GM18507 (cell line): ENCODE data around the gene PELI2.
A peak's percentile ranks its signal among the peaks of the same experiment; 100 is the strongest.

Experiments used
- DNase-seq: peaks from one replicate; pipeline ENCODE4 v3.0.0; 2011; ENCODE audit warnings: low read depth; ENCODE audit not compliant: insufficient read length; ENCODE audit errors: extremely low spot score
- FAIRE-seq: peaks from 2 replicates; lab custom pipeline; 2011; peaks lifted over from hg19 to GRCh38; lab: Jason Lieb, UNC

Gene PELI2

GRCh38 chr14:56168007-56168616 lies 49.9 kb downstream of the PELI2 start:
- FAIRE-seq = no peak
- DNase-seq = no peak

DNA sequence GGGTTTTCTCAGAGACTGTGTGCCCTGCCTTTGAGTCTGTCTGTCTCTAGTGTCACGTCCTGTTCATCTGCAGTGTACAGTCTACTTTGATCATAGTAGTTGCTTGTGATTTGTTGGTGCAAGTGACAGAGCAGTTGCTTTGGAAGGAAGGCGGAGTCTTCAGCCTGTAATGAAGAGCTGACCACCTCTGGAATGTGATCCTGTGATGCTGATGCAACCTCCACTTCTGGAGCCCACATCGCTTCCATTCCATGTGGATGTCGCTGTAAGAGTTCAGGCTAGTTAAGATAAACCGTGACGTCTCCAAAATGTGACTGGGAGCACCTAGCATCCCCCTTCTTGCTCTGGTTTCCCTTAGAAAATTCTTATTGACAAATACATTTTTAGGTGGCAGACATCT lies 51.8 kb downstream of the PELI2 start:
- no peak for FAIRE-seq
- no peak for DNase-seq

DNA sequence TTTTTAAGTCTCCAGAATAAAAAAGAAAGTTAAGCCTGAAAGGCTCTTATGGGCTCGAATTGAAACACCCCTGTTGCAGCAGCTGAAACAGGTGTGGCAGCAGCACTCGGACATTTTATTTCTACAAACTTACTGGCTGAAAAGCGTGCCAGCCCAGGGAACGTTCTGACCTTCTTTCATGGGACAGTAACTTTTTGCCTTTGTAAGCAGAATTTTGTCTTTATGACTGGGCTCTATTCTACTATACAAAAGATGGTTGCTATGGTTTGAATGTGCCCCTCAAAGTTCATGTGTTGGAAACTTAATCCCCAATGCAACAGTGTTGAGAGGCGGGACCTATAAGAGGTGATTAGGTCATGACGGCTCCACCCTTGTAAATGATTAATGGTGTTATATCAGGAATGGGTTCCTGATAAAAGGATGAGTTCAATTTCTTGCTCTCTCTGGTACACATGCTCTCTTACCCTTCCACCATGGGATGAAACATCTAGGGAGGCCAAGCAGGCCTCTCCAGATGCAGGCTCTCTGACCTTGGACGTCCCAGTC lies 52.7 kb downstream of the PELI2 start:
- no peak for FAIRE-seq
- no peak for DNase-seq

GRCh38 chr14:56172074-56172473 lies 53.9 kb downstream of the PELI2 start:
- DNase-seq = no peak
- FAIRE-seq = no peak

DNA sequence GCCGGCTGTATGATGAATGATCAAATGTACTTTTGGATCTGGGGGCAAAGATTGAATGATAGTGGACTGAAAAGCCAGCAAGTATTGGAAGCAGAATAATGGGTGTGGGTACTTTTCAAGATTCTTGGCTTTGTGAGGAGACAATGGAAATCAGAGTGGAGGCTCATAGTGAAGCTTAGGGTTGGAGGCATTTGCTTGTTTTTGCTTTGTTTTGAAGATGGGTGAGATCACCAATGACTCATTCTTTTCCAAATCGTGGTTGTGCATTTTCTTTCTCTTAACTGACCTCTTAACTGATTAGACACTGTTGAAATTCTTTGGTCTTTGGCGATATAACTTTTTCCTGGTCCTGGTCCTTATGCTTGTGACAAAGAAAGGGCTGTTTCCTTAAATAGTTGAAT lies 54.4 kb downstream of the PELI2 start:
- DNase-seq = no peak
- FAIRE-seq = no peak

DNA sequence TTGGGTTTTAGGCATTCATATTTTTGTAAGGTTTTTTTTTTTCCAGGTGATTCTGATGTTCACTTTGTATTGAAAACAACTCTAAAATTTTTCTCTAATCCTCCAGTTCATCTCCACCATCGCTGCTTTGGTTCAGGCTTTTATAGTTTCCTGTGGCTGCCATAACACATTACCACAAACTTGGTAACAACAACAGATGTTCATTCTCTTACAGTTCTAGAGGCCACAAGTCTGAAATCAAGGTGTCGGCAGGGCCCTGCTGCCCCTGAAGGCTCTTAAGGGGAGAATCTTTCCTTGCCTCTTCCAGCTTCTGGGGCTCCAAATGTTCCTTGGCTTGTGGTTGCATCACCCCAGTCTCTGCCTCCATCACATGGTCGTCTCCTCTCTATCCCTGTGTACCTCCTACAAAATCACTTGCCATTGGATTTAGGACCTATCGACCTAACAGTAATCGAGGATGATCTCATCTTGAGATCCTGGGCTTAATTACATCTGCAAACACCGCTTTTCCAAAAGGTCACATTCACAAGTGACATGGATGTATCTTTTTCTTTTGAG lies 55.2 kb downstream of the PELI2 start:
- FAIRE-seq (no peak), DNase-seq (no peak)

DNA sequence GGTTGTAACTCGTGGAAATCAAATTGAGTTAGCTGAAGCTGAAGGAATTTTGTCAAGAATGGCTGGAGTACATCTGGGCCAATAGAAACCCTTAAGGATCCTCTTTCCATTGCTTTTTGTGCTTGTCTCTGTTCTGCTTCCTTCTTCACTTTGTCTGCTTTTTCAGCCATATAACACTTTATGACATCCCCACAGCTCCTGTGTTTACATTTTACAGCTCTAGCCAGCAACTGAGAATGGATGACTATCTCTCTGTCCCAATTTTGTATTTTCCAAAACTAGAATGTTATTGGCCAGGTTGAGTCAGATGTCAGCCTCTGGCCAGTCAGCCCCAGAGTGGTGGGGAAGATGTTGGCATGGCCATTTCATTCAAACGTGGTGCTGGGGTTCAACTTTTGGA lies 57.6 kb downstream of the PELI2 start:
- no peak for DNase-seq
- no peak for FAIRE-seq

DNA sequence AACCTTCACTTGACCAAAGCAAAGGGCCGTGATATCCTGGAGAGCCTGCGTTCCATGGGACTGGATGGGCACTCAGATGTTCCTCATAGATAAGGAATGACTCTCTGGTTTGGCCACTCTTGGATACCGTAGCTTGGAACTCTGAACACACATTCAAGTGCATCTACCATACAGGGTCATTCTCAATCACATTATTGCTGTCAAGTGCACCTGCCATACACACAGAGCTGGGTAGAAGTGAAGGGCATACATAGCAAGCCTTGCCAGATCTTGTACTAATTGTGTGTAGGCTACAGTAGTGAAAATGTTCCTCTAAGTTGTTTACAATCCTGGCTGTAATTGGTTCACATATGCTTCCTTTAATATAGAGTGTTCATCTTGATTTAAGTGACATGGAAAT lies 58.3 kb downstream of the PELI2 start:
- DNase-seq (no peak), FAIRE-seq (no peak)

DNA sequence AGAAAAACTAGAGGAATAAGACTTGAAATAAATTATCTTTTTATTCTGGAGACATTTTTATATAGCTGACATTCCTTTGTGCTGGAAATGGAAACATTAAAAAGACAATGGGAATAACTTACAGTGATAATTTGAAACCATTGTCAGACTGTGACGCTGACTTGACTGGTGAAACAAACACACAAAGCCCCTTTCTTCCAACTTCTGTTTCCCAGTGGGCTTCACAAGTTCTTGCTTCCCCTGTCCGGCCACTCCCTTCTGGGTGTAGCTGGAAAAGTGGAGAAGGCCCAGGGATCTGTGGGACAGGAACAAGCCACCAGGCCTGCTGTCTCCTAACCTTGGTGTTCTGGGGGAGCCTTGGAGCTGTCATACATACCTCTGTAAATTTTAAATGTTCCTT lies 58.8 kb downstream of the PELI2 start:
- FAIRE-seq = no peak

DNA sequence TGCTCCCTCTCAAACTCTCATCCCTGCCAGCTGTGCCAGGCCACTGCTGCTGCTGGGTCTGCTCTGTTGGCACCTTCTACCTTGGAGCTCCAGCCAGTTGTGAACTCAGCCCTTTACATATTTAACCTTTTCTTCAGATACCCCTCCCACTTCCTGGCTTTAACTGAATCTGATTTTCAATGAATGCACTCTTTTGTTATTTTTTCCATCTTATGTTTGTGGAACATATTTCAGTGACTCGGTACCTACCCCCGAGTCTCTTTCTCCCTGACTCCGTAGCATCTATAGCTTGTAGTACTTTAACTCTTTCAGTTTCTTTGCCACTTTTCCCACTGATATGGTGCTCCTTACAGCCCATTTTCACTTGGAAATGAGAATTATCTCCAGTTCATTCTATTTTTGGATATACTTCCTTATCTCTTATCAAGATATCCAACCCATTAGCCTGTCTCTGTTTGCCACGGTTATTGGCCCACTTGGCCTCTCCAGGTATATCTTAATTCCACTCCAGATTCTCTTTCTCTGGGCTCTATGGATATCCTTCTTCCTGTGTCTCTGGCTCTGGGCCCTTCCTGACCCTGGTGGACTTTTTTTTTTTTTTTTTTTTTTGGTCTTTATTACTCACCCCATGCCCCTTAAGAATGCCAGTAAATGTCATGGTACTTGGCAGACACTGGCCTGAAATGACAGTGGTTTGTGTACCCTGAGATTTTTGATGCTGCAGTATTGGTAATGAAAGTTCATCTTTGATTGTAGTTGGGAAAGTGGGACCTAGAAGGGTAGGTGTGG lies 62.7 kb downstream of the PELI2 start:
- FAIRE-seq (no peak), DNase-seq (no peak)

More for the DNA sequence above, 58.8 kb downstream of the PELI2 start:
- no peak for DNase-seq

GRCh38 chr14:56181681-56182085 lies 63.5 kb downstream of the PELI2 start:
- FAIRE-seq (no peak), DNase-seq (no peak)

GRCh38 chr14:56182410-56182809 lies 64.2 kb downstream of the PELI2 start:
- no peak for FAIRE-seq
- DNase-seq = no peak

GRCh38 chr14:56183631-56184157 lies 65.5 kb downstream of the PELI2 start:
- no peak for FAIRE-seq
- no peak for DNase-seq

GRCh38 chr14:56185992-56186391 lies 67.8 kb downstream of the PELI2 start:
- DNase-seq = no peak
- no peak for FAIRE-seq

DNA sequence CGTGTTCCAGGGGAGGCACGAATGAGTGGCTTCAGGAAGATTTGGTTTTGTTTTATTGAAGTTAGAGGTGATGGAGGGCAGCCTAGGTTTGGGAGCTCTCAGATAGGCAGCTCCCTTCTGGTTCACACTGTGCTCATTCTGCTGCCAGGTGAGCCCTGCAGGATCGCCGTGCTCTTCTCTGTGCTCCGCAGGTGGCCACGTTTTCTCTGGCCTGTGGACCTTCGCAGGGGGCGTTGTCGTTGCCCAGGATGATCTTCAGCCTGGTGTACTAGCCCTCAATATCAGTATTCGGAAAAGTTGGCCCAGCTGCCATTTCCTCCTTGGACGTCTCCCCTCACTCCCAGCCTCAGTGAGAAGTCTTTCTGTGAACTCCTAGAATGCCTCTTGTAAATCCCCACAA lies 69.5 kb downstream of the PELI2 start:
- DNase-seq = no peak
- FAIRE-seq = no peak

DNA sequence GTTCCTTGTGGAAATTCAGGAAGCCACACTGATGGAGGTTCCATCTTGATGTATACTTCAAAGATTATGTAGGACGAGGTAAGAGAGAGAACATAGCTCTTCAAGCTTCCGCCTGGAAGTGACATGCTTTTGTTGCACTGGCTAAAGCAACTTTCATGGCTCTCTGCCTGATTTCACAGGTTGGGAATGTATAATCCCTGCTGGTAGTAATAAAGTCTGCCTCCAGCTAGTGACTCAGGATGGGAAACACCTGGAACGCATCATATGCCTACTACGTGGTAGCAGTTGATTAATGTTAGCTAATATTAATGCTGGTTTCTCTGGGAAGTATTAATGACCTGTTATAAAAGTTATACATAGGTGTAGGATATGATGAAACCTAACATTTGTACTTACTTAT lies 71.1 kb downstream of the PELI2 start:
- DNase-seq (no peak), FAIRE-seq (no peak)

GRCh38 chr14:56193347-56193746 lies 75.1 kb downstream of the PELI2 start:
- no peak for DNase-seq
- FAIRE-seq = no peak

DNA sequence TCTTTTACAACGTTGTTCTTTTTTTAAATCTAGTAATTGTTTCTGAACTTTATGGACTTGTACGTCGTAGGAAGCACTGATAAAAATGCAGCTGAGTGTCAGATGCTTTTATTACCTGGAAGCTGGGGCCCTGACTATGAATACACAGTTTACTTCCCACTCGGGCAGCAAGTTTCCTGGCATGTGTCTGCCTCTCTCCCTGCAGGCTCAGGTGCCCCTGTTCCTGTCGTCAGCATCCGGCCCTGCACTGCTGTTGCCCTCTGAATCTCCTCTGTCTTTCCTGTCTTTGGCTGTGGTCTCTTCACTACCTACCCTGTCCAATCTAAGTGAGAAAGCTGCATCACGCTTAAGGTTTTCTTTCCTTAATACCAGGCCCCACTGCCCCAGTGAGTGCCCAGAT lies 75.8 kb downstream of the PELI2 start:
- FAIRE-seq = no peak

GRCh38 chr14:56195223-56195622 lies 77.0 kb downstream of the PELI2 start:
- DNase-seq (no peak), FAIRE-seq (no peak)

More for the DNA sequence above, 75.8 kb downstream of the PELI2 start:
- no peak for DNase-seq

GRCh38 chr14:56195704-56196103 lies 77.5 kb downstream of the PELI2 start:
- FAIRE-seq (peak; percentile 84), DNase-seq (peak; percentile 20)
